Muscle of arm (tissue), 12 donors: ENCODE measurements around the gene CEACAM1. TPM values are rescaled to one million over a fixed set of nuclear protein-coding genes. Genes with fewer than 3 reads are reported as not detected.
"Not testable (repeated sequence)": the region's sequence is repeated elsewhere in the genome, so short reads cannot be mapped to it uniquely, and the experiment has no call there.

Experiments used
- DNase-seq: peaks from one replicate; pipeline ENCODE4 v3.0.0-alpha.2; 2013
- polyA plus RNA-seq, 12 donors: library from polyadenylated mRNA; unstranded; fragments of 120-200 nt; gene quantifications; one replicate each; pipeline ENCODE4 v1.2.1, GENCODE V29; 2013; ENCODE audit not compliant: insufficient read length in 12 of 12

The CEACAM1 gene
- polyA plus RNA-seq, 12 donors = 1.1 to 20.0 (median 2.0) TPM; not detected in 1

GRCh38 chr19:42549067-42549466, 20.8 kb upstream of the CEACAM1 start:
- not testable (repeated sequence) for DNase-seq

- no peak for DNase-seq
These were observed 20.3 kb upstream of the CEACAM1 start for GRCh38 chr19:42548552-42548951.

GRCh38 chr19:42547929-42548328, 19.6 kb upstream of the CEACAM1 start:
- no peak for DNase-seq

GRCh38 chr19:42546831-42547500, 18.7 kb upstream of the CEACAM1 start:
- DNase-seq = no peak

- no peak for DNase-seq
These were observed 15.9 kb upstream of the CEACAM1 start for GRCh38 chr19:42544146-42544545.

GRCh38 chr19:42542791-42543190, 14.5 kb upstream of the CEACAM1 start:
- DNase-seq = no peak

GRCh38 chr19:42540071-42540553, 11.8 kb upstream of the CEACAM1 start:
- DNase-seq = no peak

GRCh38 chr19:42538841-42539709, 10.8 kb upstream of the CEACAM1 start:
- DNase-seq = no peak

- DNase-seq = not testable (repeated sequence)
These were observed 7.0 kb upstream of the CEACAM1 start for GRCh38 chr19:42535276-42535675.

- no peak for DNase-seq
These were observed 6.1 kb upstream of the CEACAM1 start for GRCh38 chr19:42534391-42534790.

- no peak for DNase-seq
These were observed 4.6 kb upstream of the CEACAM1 start for GRCh38 chr19:42532891-42533290.

GRCh38 chr19:42531313-42531712, 3.0 kb upstream of the CEACAM1 start:
- no peak for DNase-seq

- peak; percentile 46 for DNase-seq
These were observed 1.0 kb upstream of the CEACAM1 start for GRCh38 chr19:42529248-42529764.

- DNase-seq = no peak
These were observed 3.3 kb downstream of the CEACAM1 start for GRCh38 chr19:42524943-42525342.

- DNase-seq = no peak
These were observed 4.0 kb downstream of the CEACAM1 start for GRCh38 chr19:42524250-42524649.

GRCh38 chr19:42522262-42522661, 6.0 kb downstream of the CEACAM1 start:
- DNase-seq = not testable (repeated sequence)

GRCh38 chr19:42521346-42522030, 6.8 kb downstream of the CEACAM1 start:
- no peak for DNase-seq

- no peak for DNase-seq
These were observed 9.2 kb downstream of the CEACAM1 start for GRCh38 chr19:42519108-42519507.

- no peak for DNase-seq
These were observed 11.5 kb downstream of the CEACAM1 start for GRCh38 chr19:42516771-42517170.

- DNase-seq = no peak
These were observed 12.9 kb downstream of the CEACAM1 start for GRCh38 chr19:42515241-42515832.

- DNase-seq = no peak
These were observed 13.8 kb downstream of the CEACAM1 start for GRCh38 chr19:42514449-42514848.
